Stimulated activated CD8-positive, alpha-beta memory T cell treated with anti-CD3 and anti-CD28 coated beads, Interleukin-2, amount 100 ng/mL, for 1 hour (primary cell): ENCODE data around the gene RAC2.
"Not testable (repeated sequence)": the region's sequence is repeated elsewhere in the genome, so short reads cannot be mapped to it uniquely, and the experiment has no call there.

ENCODE experiments used
- DNase-seq, 2 donors: peaks; one replicate each; pipeline ENCODE4 v3.0.0-alpha.2; 2020; ENCODE audit warnings: low read depth in 2 of 2

The RAC2 gene

DNA sequence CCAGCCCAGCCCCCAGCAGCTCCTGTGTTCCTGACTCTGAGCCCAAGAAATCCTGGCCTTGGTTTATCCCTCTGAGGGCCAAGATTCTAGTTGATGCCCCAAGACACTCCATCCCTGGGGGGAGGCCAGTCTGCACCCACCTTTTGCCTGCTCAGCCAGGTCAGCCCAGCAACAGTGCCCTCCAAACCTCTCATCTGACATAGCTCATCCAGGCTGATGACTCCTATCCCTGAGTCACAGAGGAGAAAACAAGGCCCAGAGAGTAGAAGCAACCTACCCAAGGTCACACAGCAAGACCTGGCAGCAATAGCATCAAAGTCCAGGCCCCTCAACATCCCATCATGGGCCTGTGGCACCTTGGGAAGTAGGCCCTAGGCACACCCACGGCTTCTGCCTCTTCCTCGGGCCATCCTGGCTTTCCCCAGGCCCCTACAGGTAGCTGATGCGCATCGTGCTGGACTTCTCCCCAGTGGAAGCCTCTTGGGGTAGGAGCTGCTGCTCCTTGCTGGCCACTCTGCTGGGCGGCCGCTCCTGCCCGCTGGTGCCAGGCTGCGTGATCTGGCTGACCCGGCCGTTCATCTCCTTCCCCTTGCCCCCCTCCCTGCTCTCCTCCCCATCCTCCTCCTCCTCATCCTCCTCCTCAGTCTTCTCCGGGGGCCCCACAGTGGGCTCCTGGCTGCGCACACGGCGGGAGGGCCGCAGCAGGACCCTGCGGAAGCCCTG, 37.8 kb downstream of the RAC2 start:
- DNase-seq, result no peak

DNA sequence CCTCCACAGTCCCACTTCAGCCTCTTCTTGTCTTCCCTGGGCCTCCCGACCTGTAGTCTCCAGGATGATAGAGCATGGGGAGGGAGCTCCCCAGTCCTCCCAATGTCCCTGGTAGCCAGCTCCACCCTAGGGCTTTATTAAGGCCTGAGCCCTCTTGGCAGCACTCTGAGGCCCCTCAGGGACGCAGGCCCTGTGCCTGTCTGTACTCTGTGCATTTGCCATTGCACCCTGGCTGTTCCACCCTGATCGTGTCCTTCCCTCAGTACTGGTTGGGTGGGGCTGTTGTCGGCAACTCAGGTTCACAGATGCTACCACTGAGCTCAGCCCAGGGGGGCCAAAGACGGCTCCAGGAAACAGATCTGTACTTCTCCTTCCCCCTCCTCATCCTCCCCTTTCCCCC, 39.0 kb downstream of the RAC2 start:
- DNase-seq, result no peak

DNA sequence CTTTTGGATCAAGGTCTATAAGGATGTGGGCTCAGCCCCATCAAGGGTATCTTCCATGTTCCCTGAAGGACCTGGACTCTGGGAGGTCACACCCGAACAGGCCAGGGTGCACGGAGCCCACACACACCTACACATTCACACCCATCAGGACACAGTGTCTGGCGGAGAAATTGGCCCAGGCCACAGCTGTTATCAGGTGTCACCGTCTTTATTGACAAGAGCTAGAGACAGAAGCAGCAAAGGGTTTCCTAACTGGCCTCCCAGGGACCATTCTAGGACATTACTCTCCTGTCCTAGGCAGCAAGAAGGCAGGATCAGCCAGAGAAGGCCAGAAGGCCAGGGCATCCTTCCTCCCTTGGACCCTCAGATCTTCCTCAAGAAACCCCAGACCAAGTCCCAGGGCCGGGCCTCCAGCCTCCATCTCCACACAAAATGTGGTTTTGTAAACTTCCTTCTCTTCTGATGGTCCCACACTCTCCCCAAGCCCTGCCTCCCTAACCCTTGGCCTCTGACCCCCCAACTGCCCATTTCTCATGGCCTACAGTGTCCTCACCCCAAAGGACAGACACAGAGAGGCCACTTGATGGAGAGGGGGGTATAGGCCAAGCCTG, 39.9 kb downstream of the RAC2 start:
- no peak for DNase-seq

DNA sequence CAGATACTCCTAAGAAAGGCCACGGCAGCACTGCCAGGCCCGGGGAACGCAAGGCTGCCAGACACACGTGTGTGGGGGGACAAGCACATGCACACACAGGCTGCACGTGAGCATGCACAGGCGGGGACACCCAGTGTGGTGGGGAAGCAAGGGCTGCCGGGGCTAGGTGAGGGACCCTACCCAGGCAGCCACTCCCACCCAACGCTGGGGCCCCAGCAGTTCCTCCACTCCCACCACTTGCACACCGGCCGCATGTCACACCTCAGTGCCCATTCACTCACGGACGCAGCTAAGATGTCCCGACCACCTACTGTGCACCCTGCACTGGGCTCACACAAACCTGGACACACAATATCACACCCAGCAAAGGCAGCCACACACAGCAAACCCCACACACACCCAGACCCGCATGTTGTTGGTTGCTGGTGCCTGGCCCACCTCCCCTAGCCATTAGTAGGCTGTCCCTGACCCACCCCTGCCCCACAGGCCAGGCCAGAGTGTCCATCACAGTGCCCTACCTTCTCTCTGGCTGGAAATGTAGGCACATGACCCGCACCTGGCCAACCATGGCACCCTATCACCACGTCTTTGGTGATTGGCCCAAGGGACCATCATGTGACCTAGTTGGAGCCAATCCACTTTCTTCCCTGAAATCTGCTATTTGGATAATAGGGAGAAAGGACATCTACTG, 40.6 kb downstream of the RAC2 start:
- DNase-seq, result no peak

DNA sequence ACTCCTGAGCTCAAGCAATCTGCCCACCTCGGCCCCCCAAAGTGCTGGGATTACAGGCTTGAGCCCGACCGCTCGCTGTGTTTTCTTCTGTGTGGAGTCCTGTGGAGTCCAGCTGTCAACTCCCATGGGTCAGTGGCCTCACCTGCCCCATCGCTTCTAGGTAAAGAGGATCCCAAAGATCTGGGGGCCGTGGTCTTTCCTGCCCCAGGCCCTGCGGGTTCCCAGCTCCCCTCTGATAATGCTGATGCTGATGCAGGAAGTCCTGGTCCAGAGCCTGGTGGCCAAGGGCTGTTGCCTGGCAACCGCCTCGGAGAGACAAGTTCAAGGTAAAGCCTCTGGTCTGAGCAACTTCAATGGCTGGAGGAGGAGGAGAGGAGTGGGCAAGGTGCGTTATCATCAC, 41.4 kb downstream of the RAC2 start:
- no peak for DNase-seq

DNA sequence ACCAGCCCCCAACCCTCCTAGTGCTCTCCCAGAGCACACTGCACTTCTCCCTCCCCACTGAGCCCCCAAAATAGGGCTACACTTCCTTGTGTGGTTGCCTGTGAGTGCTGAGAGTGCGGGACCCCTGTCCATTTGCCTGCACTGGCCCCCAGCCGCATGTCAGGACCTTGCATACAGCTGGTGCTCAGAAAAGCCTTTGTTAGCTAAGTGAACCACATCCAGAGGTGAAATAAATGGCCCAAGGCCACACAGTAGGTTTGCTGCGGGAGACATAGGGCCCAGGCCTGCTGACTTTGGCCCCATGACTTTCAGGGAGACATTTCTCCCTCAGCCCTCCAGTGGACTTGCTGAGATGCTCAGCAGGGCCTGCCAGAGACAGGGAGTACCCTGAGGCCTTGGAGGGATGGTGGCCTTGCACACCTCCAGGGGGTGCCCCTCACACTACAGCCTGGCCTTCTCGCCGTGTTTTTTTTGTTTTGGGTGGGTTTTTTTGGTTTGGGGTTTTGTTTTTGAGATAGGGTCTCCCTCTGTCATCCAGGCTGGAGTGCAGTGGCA, 42.0 kb downstream of the RAC2 start:
- no peak for DNase-seq

DNA sequence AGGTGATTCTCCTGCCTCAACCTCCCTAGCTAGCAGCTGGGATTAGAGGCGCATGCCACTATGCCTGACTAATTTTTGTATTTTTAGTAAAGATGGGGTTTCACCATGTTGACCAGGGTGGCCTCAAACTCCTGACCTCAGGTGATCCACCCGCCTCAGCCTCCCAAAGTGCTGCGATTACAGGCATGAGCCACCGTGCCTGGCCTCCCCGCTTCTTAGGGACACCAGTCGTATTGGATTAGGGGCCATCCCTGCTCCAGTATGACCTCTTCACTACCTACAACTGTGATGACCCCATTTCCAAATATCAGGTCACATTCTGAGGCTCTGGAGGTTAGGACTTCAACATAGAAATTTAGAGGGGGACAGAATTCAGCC, 42.6 kb downstream of the RAC2 start:
- DNase-seq, result not testable (repeated sequence)

DNA sequence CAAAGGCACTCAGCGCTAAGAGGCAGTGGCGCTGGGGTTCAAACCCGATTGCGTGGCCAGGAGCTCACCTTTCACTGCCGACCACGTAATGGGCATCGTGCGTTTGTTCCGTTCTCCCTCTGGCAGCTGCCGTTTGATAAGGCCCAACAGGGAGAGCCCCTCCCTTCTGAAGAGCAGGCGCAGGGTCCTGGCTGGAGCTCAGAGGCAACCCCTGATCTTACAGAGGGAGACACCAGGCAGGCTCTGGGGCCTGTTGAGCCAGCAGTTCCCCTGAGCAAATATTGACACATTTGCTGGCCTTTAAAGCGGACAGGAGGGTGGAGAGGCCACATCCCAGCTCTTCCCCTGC, 44.3 kb downstream of the RAC2 start:
- DNase-seq, result no peak

DNA sequence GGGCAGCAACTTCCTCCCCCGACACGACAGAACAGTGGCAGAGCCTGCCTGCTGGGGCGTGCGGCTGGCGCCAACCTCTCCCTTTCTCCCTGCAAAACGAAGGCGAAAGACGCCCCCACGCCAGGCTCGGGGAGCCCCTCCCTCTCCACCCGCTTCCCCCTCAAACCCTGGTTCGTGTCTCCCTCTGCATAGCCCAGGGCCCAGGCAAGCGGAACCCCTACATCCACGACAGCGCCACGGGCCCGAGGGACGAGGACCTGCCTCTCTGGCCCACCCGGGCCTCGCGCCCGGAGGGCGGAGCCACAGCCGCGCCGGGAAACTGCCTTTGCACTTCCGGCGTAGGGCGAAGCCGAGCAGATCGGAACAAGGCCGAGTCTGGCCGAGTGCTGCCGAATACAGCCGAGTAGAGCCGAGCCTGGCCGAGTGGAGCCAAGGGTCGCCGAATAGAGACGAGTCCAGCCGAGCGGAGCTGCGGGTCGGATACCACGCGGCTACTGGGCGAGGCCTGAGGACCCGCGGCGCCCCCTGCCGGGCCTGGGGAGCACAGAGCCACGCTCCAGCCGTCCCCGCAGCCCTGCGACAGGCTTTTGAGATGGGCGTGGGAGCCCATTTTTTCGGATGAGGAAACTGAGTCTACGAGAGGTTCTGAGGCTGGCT, 44.8 kb downstream of the RAC2 start:
- DNase-seq, result peak; percentile 98

DNA sequence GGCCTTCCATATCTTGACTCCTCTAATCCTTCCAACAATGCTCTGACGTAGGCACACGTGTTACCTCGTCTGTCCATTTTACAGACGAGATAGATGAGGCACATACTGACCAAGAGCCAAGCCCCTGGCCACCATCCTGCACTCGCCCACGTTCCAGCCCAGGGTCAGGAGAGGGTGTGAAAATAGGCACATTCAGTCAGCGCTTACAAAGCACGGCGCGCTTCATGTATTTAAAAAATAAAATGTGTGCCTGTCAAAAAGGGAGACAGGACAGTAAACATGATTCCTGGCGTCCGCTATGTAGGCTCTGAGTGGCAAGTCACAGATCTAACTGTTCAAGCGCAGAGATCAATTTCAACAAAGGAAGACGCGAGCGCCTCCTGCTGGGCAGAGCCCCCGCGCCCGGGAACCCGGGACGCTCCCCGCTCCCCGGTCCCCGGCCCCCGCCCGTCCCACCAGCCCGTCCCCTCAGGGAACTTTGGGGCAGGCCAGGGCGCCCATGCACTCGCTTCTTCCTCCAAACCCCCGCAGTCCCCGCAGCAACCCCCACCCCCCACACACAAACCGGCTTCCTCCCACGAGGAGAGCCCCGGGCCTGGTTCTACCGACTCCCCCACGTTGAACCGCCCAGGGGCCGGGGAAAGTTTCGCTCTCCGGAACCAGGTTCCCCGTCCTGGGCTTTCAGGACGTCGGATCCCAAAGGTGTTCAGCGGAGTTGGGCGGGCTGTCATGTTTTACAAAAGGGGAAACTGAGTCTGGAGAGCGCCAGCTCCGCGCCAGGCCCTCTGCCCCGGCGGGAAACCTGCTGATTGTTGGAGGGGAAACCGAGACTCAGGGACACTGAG, 45.6 kb downstream of the RAC2 start:
- DNase-seq, result peak; percentile 84 to 88

DNA sequence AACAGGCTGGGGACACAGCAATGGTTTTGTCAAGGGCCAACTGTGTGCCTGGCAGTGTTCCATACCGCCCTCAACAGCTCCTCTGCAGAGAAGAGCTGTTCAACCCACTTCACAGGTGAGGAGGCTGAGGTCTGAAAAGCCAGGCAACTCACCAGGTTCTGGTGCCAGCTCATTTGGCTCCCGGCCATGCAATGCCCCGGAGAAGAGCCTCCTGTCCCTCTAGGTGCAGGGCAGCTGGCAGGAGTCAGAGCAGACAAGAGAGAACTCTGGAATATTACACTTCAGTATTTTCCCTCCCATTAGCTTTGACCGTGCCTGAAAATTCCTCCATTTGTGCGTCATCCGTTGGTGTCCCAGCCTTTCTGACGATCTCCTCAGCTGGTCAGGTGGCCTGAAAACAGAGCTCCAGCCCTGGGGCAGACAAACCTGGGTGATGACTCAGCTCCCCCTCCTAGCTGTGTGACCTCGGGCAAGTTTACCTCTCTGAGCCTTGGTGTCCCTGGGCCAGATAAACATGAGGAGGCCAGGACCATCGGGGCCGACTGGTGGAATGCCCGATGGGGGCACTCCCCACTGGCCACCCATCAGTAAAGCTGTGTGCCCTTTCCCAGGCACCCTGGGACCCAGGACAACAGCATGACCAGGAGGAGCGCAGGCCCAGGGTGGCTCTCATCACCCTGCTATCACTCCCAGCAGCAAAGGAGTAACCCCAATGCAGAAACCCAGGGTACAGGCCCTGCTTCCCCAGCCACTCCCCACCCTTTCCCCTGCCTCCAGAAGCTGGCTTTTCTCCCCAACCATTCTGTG, 46.4 kb downstream of the RAC2 start:
- DNase-seq, result no peak

DNA sequence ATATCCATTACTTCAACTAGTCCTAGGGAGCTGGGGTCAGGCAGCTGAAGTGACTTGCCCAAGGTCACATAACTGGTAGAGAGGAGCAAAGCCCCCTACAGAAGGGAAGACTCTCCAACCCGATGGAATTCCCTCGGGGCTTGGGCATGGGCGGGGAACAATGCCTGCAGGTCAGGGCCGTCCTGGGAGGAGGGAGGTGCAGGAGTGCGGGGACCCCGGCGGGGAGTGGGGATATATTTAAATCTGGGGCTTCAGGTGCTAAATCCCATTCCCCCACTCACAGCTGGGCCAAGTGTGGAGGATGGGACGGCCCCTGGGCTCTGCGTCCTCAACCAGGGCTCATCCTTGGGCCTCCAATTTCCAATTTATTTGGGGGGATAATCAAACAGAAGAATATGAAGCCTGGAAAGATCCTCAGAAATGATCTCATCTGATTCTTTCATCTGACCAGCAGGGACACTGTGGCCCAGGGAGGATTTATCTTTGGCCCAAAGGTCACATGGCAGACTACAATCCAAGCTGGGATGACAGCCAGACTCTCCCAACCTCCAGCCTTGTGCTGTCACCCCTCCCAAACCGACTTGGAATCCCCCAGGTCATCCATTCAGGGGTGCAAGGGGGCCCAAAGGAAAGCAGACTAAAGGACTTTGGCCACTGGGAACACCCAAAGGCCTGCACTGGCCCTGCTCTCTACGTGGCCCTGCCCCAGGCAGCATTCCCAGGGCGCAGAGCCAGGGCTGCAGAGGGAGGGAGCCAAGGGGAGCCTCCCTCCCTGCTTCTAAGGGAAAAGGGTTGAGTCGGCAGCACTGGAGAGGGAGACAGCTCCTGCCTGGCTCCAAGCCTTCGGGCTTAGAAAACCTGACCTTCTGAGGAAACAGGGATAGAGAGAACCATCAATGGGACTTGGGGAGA, 47.3 kb downstream of the RAC2 start:
- DNase-seq, result no peak

DNA sequence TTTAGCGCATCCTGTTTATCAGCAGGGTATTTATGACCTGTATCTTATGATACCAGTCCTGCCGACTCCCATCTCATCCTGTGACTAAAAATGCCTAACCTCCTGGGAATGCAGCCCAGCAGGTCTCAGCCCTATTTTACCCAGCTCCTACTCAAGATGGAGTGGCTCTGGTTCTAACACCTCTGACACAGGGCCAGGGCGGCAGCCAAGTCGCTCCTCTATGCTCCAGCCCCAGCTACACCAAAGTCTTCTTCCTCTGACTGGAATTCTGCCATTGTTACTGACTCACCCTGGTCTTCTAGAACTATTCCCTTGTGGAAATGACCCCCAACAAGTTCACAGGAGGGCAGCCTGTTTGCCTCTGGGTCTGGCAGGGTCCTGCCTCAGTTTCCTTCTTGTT, 48.1 kb downstream of the RAC2 start:
- no peak for DNase-seq

DNA sequence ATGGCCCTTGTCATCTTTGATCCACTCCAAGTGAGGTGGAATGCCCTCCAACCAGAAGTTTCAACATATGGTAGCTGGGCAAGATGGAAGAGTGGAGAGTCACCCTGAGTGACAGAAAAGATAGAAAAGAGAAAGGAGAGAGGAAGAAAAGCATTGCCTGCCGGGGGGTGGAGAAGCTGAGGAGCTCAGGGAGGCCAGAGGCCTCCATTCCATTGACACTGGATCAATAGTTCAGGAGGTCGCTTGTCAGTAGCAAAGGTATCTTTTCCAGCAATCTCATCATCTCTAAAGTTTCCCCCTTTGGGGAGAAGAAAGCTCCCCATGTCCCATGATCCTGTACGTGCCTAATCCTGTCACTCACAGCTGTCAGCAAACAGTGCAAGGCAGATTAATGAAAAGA, 49.3 kb downstream of the RAC2 start:
- DNase-seq, result no peak

DNA sequence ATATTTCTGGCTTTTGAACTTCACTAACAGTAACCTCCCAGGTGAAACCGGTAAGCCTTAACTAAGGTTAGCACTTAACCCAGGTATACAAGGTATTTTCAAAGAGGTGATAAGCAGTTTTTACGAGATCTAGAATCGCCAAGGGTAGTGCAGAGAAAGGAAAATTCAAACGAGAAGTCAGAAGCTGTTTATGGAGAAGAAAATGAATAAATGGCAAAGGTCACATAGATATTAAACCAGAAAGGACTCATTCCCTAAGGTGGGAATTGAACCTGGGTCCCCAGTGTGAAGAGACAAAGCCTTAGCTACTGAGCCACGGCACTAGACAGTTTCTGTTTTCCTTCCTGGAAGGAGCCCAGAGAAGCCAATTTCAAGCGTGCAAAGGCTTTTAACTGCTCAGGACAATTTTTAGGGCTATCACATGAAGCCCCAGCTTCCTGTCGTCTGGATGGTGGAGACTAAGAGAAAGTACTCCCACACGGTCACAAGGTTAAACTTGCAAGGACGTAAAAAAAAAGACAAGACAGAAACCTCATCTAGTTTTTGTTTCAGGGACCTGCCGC, 50.4 kb downstream of the RAC2 start:
- DNase-seq, result no peak

DNA sequence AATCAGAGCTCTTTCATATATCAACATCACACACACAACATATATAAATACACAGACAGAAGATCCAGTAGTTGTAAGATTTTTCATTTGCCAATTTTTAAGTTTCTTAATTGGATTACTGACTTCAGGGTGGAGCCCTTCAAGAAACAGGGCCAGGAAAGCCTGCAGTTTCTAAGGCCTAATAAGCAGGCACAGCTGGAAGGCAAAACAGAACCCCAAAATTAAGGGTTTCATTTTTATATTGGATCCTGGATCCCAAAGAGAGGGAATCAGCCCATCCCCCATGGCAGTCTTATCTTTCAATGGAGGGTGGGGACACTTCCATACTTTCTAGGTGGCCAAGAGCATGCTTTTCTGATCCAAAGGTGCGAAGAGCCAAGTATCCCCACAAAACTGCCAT, 51.3 kb downstream of the RAC2 start:
- no peak for DNase-seq

DNA sequence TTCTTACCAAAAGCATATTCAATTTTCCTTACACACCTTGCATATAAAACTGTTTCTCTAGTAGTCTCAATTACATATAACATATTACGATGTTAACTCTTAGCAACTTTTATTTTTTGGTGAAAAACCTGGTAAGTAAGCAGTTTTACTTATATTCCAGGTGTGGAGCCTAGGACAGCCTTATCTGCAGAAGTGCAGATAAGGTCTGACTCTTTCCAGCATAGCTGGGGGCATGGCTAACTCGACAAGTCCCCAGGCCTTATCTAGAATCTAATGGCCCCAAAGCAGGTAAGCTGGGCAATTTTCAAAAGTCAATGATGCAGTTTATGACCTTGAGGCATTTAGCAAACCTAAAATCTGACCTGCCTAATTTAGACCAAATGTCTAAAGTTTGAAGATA, 51.9 kb downstream of the RAC2 start:
- DNase-seq, result no peak

DNA sequence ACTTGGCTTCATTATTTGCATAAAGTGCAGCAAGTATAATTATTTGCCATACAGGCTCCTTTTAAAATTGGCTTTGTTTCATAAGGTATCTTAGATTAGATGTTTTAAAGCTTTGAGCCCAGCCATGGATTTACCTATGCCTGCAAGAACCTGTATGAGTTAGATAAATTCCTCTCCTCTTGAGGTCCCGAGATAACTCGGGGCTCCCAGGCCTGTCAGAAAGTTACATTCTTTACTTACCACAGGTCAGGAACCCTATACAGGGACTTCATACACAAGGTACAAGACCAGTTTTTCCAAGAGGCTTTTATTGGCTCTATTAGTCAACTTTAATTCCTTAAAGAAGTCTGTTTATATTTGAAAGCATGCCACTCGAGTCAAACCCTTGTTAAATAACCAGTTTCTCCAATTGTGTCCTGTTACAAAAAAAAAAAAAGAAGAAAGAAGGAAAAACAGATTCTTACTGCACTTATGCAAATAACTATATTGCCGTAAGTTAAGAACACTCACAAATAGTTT, 53.7 kb downstream of the RAC2 start:
- no peak for DNase-seq

DNA sequence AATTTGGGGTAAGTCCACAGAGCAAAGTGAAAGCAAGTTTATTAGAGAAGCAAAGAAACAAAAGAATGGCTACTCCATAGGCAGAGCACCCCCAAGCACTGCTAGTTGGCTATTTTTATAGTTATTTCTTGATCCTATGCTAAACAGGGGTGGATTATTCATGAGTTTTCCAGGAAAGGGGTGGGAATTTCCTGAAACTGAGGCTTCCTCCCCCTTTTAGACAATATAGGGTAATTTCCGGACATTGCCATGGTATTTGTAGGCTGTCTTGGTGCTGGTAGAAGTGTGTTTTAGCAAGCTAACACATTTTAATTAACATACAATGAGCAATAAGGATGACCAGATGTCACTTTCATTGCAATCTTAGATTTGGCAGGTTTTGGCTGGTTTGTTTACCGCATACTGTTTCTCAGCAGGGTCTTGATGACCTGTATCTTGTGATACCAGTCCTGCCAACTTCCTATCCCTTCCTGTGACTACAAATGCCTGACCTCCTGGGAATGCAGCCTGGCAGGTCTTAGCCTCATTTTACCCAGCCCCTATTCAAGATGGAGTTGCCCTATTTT, 55.1 kb downstream of the RAC2 start:
- no peak for DNase-seq
